ENCODE results near the gene CCR1. TPM values are rescaled to one million over a fixed set of nuclear protein-coding genes. Genes with fewer than 3 reads are reported as not detected.

The CCR1 gene
- total and polyA plus RNA-seq, 9 of the 15 experiments (the other 6 are each of a cell fraction or from before 2014, with no cell fraction given), result not detected

- TF ChIP-seq E2F5 (CRISPR knock-in tag; IDR thresholded peaks at IDR 0.05) (no peak), FOSL1 (tag; conservative IDR thresholded peaks at IDR 0.05) (peak; percentile 54), HOXB6 (CRISPR knock-in tag; IDR thresholded peaks at IDR 0.05; ENCODE audit: borderline replicate concordance) (no peak), HDAC3 (IDR thresholded peaks at IDR 0.05; ENCODE audit: borderline replicate concordance, partially characterized antibody) (no peak), JUND (IDR thresholded peaks at IDR 0.05; ENCODE audit: borderline replicate concordance, low read depth, low read length) (no peak), JUND (tag; IDR thresholded peaks at IDR 0.05; ENCODE audit: borderline replicate concordance, low read depth, low read length) (no peak), BRD9 (IDR thresholded peaks at IDR 0.05; ENCODE audit: low read depth, partially characterized antibody) (peak; percentile 80), DACH1 (IDR thresholded peaks at IDR 0.05; ENCODE audit: partially characterized antibody) (no peak), PPARD (CRISPR knock-in tag; IDR thresholded peaks at IDR 0.05) (no peak), ZNF174 (CRISPR knock-in tag; IDR thresholded peaks at IDR 0.05) (no peak), CCNT2 (IDR thresholded peaks at IDR 0.05; ENCODE audit: borderline replicate concordance, extremely low read depth, insufficient read length, low read depth, low read length) (no peak), MEF2D (tag; conservative IDR thresholded peaks at IDR 0.05; ENCODE audit: low read depth) (no peak), MITF (IDR thresholded peaks at IDR 0.05) (no peak), TRIM24 (IDR thresholded peaks at IDR 0.05) (peak; percentile 89 to 94), GATAD2A (IDR thresholded peaks at IDR 0.05) (no peak), ZNF140 (CRISPR knock-in tag; IDR thresholded peaks at IDR 0.05) (no peak), FOXP1 (CRISPR knock-in tag; IDR thresholded peaks at IDR 0.05) (no peak), NFIX (CRISPR knock-in tag; IDR thresholded peaks at IDR 0.05; ENCODE audit: low read depth) (no peak), LEF1 (IDR thresholded peaks at IDR 0.05) (no peak; the same call in 1 of the 2 replicates), ZNF512 (tag; IDR thresholded peaks at IDR 0.05) (peak; percentile 65; the same call in 1 of the 2 replicates), SIX5 (IDR thresholded peaks at IDR 0.05; ENCODE audit: borderline replicate concordance in 1 of 2, insufficient read depth in 1 of 2, low read depth in 1 of 2, low read length in 2 of 2) (no peak), MAFG (tag; conservative IDR thresholded peaks at IDR 0.05) (no peak), C11orf30 (IDR thresholded peaks at IDR 0.05; ENCODE audit: low read depth) (peak; percentile 34; the same call in 1 of the 2 replicates), E2F1 (CRISPR knock-in tag; IDR thresholded peaks at IDR 0.05) (no peak), HDGF (IDR thresholded peaks at IDR 0.05) (no peak), ZNF561 (CRISPR knock-in tag; conservative IDR thresholded peaks at IDR 0.05) (no peak)
Observed at GRCh38 chr3:46194868-46195553, 13.1 kb downstream of the CCR1 start (continued).

All from K562 (cell line).